CD14-positive monocyte (primary cell): ENCODE measurements around the gene CNTN3. TPM values are rescaled to one million over a fixed set of nuclear protein-coding genes. Genes with fewer than 3 reads are reported as not detected.

ENCODE experiments used
- DNase-seq, 3 donors: peaks; one replicate each; pipeline ENCODE4 v3.0.0-alpha.2; 2011 to 2022
- H2AFZ ChIP-seq: 2 replicates; pipeline ENCODE4 v1.6.0; 2012; ENCODE audit warnings: mild to moderate bottlenecking, low read depth, low read length, inconsistent platforms; ENCODE audit not compliant: insufficient read depth, poor library complexity, severe bottlenecking
- H3K27ac ChIP-seq, 2 donors: 1 replicate in 1 of 2; 2 replicates in 1 of 2; pipeline ENCODE4 v1.5.1; 2012 to 2013; ENCODE audit warnings: low read length in 2 of 2, control low read depth in 1 of 2, inconsistent platforms in 1 of 2, low read depth in 1 of 2, mild to moderate bottlenecking in 1 of 2
- H3K27me3 ChIP-seq, 2 donors: one replicate each; pipeline versions ENCODE4 v1.6.0 to v1.6.1; 2011 to 2013; ENCODE audit warnings: low read length in 2 of 2; ENCODE audit not compliant: control insufficient read depth in 2 of 2, insufficient read depth in 2 of 2
- H3K36me3 ChIP-seq, 2 donors: replicated peaks in 1 of 2; 1 replicate in 1 of 2; 2 replicates in 1 of 2; pipeline versions ENCODE4 v1.5.1 to v1.6.1; 2012 to 2013; ENCODE audit warnings: low read length in 2 of 2, control low read depth in 1 of 2, inconsistent platforms in 1 of 2, mild to moderate bottlenecking in 1 of 2; ENCODE audit not compliant: insufficient read depth in 2 of 2, control insufficient read depth in 1 of 2
- H3K4me1 ChIP-seq, 2 donors: 1 replicate in 1 of 2; 2 replicates in 1 of 2; pipeline versions ENCODE4 v1.5.1 to v1.6.1; 2012 to 2013; ENCODE audit warnings: low read length in 2 of 2, control low read depth in 1 of 2, inconsistent platforms in 1 of 2, mild to moderate bottlenecking in 1 of 2, moderate library complexity in 1 of 2; ENCODE audit not compliant: insufficient read depth in 2 of 2, control insufficient read depth in 1 of 2
- H3K4me2 ChIP-seq: replicated peaks from 2 replicates; pipeline ENCODE3; 2012; ENCODE audit warnings: low read length, moderate library complexity, mild to moderate bottlenecking; ENCODE audit not compliant: poor library complexity, severe bottlenecking; ENCODE audit errors: extremely low read depth
- H3K4me3 ChIP-seq, 3 experiments: fragments of 200-600 bp in 1 of 3; sonication (generic) in 1 of 3; replicated peaks in 1 of 3; 1 replicate in 2 of 3; 2 replicates in 1 of 3; pipeline ENCODE4 v1.5.1; 2011 to 2013; ENCODE audit warnings: low read length in 3 of 3, mild to moderate bottlenecking in 3 of 3, control low read depth in 2 of 3, low read depth in 2 of 3, inconsistent platforms in 1 of 3, moderate library complexity in 1 of 3
- H3K79me2 ChIP-seq: 2 replicates; pipeline ENCODE4 v1.6.0; 2012; ENCODE audit warnings: mild to moderate bottlenecking, control low read depth, inconsistent platforms, low read length, moderate library complexity; ENCODE audit not compliant: insufficient read depth
- H3K9ac ChIP-seq: 2 replicates; pipeline ENCODE4 v1.6.0; 2017; ENCODE audit warnings: low read length, mild to moderate bottlenecking; ENCODE audit not compliant: insufficient read depth, poor library complexity, severe bottlenecking
- H3K9me3 ChIP-seq, 2 donors: replicated peaks in 1 of 2; 1 replicate in 1 of 2; 2 replicates in 1 of 2; pipeline versions ENCODE4 v1.5.1 to v1.6.1; 2012 to 2013; ENCODE audit warnings: low read length in 2 of 2, control low read depth in 1 of 2; ENCODE audit not compliant: control insufficient read depth in 1 of 2, insufficient read depth in 1 of 2
- H4K20me1 ChIP-seq: 2 replicates; pipeline ENCODE4 v1.6.0; 2012; ENCODE audit warnings: mild to moderate bottlenecking, low read length, control low read depth, moderate library complexity; ENCODE audit not compliant: insufficient read depth
- H3K27ac Mint-ChIP-seq, 7 donors: one replicate each; pipeline ENCODE4 v1.8.0; 2020; ENCODE audit warnings: mild to moderate bottlenecking in 7 of 7, mixed read lengths in 7 of 7, moderate library complexity in 6 of 7, inconsistent platforms in 2 of 7
- H3K27me3 Mint-ChIP-seq, 3 donors: one replicate each; pipeline ENCODE4 v1.8.0; 2021 to 2022; ENCODE audit warnings: low read depth in 3 of 3, mild to moderate bottlenecking in 3 of 3, mixed read lengths in 3 of 3, moderate library complexity in 3 of 3, inconsistent platforms in 1 of 3
- H3K36me3 Mint-ChIP-seq, 2 donors: one replicate each; pipeline ENCODE4 v1.8.0; 2020; ENCODE audit warnings: mixed read lengths in 2 of 2, inconsistent platforms in 1 of 2, mild to moderate bottlenecking in 1 of 2
- H3K4me1 Mint-ChIP-seq: one replicate; pipeline ENCODE4 v1.8.0; 2020; ENCODE audit warnings: mild to moderate bottlenecking, mixed read lengths
- H3K4me3 Mint-ChIP-seq, 2 donors: one replicate each; pipeline ENCODE4 v1.8.0; 2020; ENCODE audit warnings: mild to moderate bottlenecking in 2 of 2, mixed read lengths in 2 of 2, moderate library complexity in 1 of 2
- H3K9me3 Mint-ChIP-seq, 7 donors: one replicate each; pipeline ENCODE4 v1.8.0; 2020 to 2022; ENCODE audit warnings: mixed read lengths in 7 of 7, mild to moderate bottlenecking in 6 of 7, moderate library complexity in 6 of 7, inconsistent platforms in 2 of 7
- CTCF ChIP-seq: fragments of 200-600 bp; IDR thresholded peaks from one replicate; pipeline ENCODE4 v1.8.0; 2022; ENCODE audit warnings: antibody characterized with exemption, mild to moderate bottlenecking
- WGBS: methylation state at CpG from one replicate; pipeline ENCODE4 v1.1.5; 2013; ENCODE audit warnings: missing lambda C conversion rate; ENCODE audit not compliant: insufficient coverage; 5-methylcytosine and 5-hydroxymethylcytosine counted together
- intact Hi-C, 2 donors: fragments of 100-400 bp; cut with micrococcal nuclease; formaldehyde crosslinking; loops; one replicate each; pipeline versions ENCODE4 v1.15.0 to v1.15.1; 2023
- polyA plus RNA-seq, 3 donors: library from polyadenylated mRNA; depleted of rRNA in 1 of 3; unstranded in 2 of 3; stranded (reverse) in 1 of 3; fragments of 300-500 nt in 2 of 3; fragments of >200 nt in 1 of 3; fragmentation: Illumina TruSeq in 2 of 3; gene quantifications; 1 replicate in 2 of 3; 2 replicates in 1 of 3; pipeline ENCODE4 v1.2.3, GENCODE V29; 2012 to 2021

CNTN3 gene
- polyA plus RNA-seq, 3 donors, result not detected

DNA sequence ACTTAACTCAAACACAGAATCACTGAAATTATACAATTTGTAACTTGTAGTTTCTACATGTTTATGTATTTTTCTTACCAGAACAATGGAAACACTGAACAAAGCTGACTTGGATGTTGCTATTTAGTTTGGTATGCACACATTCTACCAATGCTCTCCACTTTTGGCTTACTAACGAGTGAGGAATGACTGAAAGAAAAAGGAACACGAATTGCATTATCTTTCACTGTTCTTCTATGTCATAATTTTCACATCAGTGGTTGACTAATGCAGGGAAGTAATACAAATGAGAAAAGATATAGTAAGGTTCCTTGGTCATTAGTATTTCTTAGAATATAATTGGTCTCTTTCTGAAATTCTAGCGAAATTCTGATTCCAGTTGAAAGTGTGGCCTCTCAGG lies 9.8 kb upstream of the CNTN3 start:
- H3K4me1 ChIP-seq, result no peaks in the 10 kb centered on the region
- intact Hi-C loops, result no loop called here
- no peak overlapping the region for H3K27ac Mint-ChIP-seq
- no peak overlapping the region for H2AFZ ChIP-seq
- H3K4me1 Mint-ChIP-seq, result no peaks in the 10 kb centered on the region
- peaks cover 0 to 2% (median 0%) of the 10 kb centered on the region in 7 donors for H3K9me3 Mint-ChIP-seq
- no peaks in the 10 kb centered on the region for H3K27me3 Mint-ChIP-seq
- no peak overlapping the region for H3K4me3 Mint-ChIP-seq
- H3K4me3 ChIP-seq, result no peak overlapping the region
- no peak for DNase-seq
- no CpG with 5 or more reads among the region's 3 CpGs for WGBS
- no peak overlapping the region for H3K9ac ChIP-seq
- H3K27me3 ChIP-seq, result no peaks in the 10 kb centered on the region
- H3K79me2 ChIP-seq, result no peaks in the 10 kb centered on the region
- H3K36me3 ChIP-seq, result no peaks in the 10 kb centered on the region
- TF ChIP-seq CTCF, result no peak
- H3K4me2 ChIP-seq, result no peak overlapping the region
- H3K9me3 ChIP-seq, result no peaks in the 10 kb centered on the region
- no peaks in the 10 kb centered on the region for H3K36me3 Mint-ChIP-seq
- H3K27ac ChIP-seq, result no peak overlapping the region
- no peaks in the 10 kb centered on the region for H4K20me1 ChIP-seq

GRCh38 chr3:74623261-74623836 lies 8.9 kb upstream of the CNTN3 start:
- H3K27ac ChIP-seq, result no peak overlapping the region
- intact Hi-C loops, result no loop called here
- H3K79me2 ChIP-seq, result no peaks in the 10 kb centered on the region
- H4K20me1 ChIP-seq, result no peaks in the 10 kb centered on the region
- no peaks in the 10 kb centered on the region for H3K27me3 ChIP-seq
- no peak overlapping the region for H3K4me3 Mint-ChIP-seq
- H3K9me3 Mint-ChIP-seq, result peaks cover 0 to 3% (median 0%) of the 10 kb centered on the region in 7 donors
- no peaks in the 10 kb centered on the region for H3K9me3 ChIP-seq
- H3K4me3 ChIP-seq, result no peak overlapping the region
- no peak overlapping the region for H3K27ac Mint-ChIP-seq
- H3K9ac ChIP-seq, result no peak overlapping the region
- DNase-seq, result no peak
- no peak overlapping the region for H3K4me2 ChIP-seq
- H3K4me1 ChIP-seq, result no peaks in the 10 kb centered on the region
- H3K27me3 Mint-ChIP-seq, result no peaks in the 10 kb centered on the region
- no peaks in the 10 kb centered on the region for H3K36me3 ChIP-seq
- TF ChIP-seq CTCF, result no peak
- no peaks in the 10 kb centered on the region for H3K4me1 Mint-ChIP-seq
- H2AFZ ChIP-seq, result no peak overlapping the region
- H3K36me3 Mint-ChIP-seq, result no peaks in the 10 kb centered on the region
